ENCODE data around the gene SLC35F1.

GRCh38 chr6:118080547-118080946 is 173.5 kb downstream of the SLC35F1 start:
- TF ChIP-seq CTCF (IDR thresholded peaks at IDR 0.05) (no peak), POLR2A (IDR thresholded peaks at IDR 0.05) (no peak)

Measured in upper lobe of left lung (tissue), 4 donors.